ENCODE measurements around the gene VAT1. TPM values are rescaled to one million over a fixed set of nuclear protein-coding genes. Genes with fewer than 3 reads are reported as not detected.

Gene VAT1
- total RNA-seq, 2 donors from 2014 or later, result 83.7 to 101 TPM

- DNase-seq, result no peak
- 83 to 88% methylated on average over 4 of the region's 4 CpGs for WGBS, 2 donors
- Histone ChIP-seq H3K4me3 (no peak overlapping the region), H3K27me3 (no peaks in the 10 kb centered on the region), H3K4me1 (no peaks in the 10 kb centered on the region), H3K9me3 (no peaks in the 10 kb centered on the region), H3K36me3 (replicated peaks in 1 of 2; ENCODE audit: insufficient read depth in 1 of 2, low read depth in 2 of 2) (no peaks in the 10 kb centered on the region), H3K27ac (no peak overlapping the region)
- intact Hi-C loops (cut with DNase I), result no loop called here
- no peak for ATAC-seq
- TF ChIP-seq CTCF (IDR thresholded peaks at IDR 0.05) (no peak), POLR2A (IDR thresholded peaks at IDR 0.05) (no peak)
Observed at GRCh38 chr17:43044024-43044423, 21.8 kb upstream of the VAT1 start.

GRCh38 chr17:43043307-43043706 lies 21.1 kb upstream of the VAT1 start:
- ATAC-seq (no peak), DNase-seq (no peak)
- TF ChIP-seq CTCF (IDR thresholded peaks at IDR 0.05) (no peak), POLR2A (IDR thresholded peaks at IDR 0.05) (no peak)
- Histone ChIP-seq H3K4me1 (no peaks in the 10 kb centered on the region), H3K4me3 (no peak overlapping the region), H3K27ac (no peak overlapping the region), H3K9me3 (no peaks in the 10 kb centered on the region), H3K36me3 (replicated peaks in 1 of 2; ENCODE audit: insufficient read depth in 1 of 2, low read depth in 2 of 2) (no peaks in the 10 kb centered on the region), H3K27me3 (no peaks in the 10 kb centered on the region)
- intact Hi-C loops (cut with DNase I), result no loop called here

- 83 to 86% methylated on average over 5 of the region's 5 CpGs for WGBS, 2 donors
- TF ChIP-seq POLR2A (IDR thresholded peaks at IDR 0.05) (no peak), CTCF (IDR thresholded peaks at IDR 0.05) (no peak)
- no peaks in the 10 kb centered on the region for H3K36me3 ChIP-seq (replicated peaks in 1 of 2; ENCODE audit: insufficient read depth in 1 of 2, low read depth in 2 of 2)
- no peaks in the 10 kb centered on the region for H3K4me1 ChIP-seq
- H3K9me3 ChIP-seq, result no peaks in the 10 kb centered on the region
- no peak overlapping the region for H3K27ac ChIP-seq
- no peak for ATAC-seq
- no peaks in the 10 kb centered on the region for H3K27me3 ChIP-seq
- DNase-seq, result no peak
- no peak overlapping the region for H3K4me3 ChIP-seq
- intact Hi-C loops (cut with DNase I), result no loop called here
Observed at GRCh38 chr17:43042025-43042628, 19.9 kb upstream of the VAT1 start.

GRCh38 chr17:43040655-43041054 lies 18.5 kb upstream of the VAT1 start:
- no peaks in the 10 kb centered on the region for H3K36me3 ChIP-seq (replicated peaks in 1 of 2; ENCODE audit: insufficient read depth in 1 of 2, low read depth in 2 of 2)
- H3K4me1 ChIP-seq, result no peaks in the 10 kb centered on the region
- no peak for DNase-seq
- H3K27ac ChIP-seq, result no peak overlapping the region
- WGBS, 2 donors, result 45 to 64% methylated on average over 2 of the region's 2 CpGs
- intact Hi-C loops (cut with DNase I), result no loop called here
- H3K27me3 ChIP-seq, result no peaks in the 10 kb centered on the region
- H3K9me3 ChIP-seq, result no peaks in the 10 kb centered on the region
- ATAC-seq, result no peak
- TF ChIP-seq CTCF (IDR thresholded peaks at IDR 0.05) (no peak), POLR2A (IDR thresholded peaks at IDR 0.05) (no peak)
- no peak overlapping the region for H3K4me3 ChIP-seq

GRCh38 chr17:43039646-43040045 lies 17.5 kb upstream of the VAT1 start:
- H3K9me3 ChIP-seq, result no peaks in the 10 kb centered on the region

More at GRCh38 chr17:43039646-43040045, 17.5 kb upstream of the VAT1 start:
- Histone ChIP-seq H3K27ac (no peak overlapping the region), H3K4me1 (no peaks in the 10 kb centered on the region), H3K36me3 (replicated peaks in 1 of 2; ENCODE audit: insufficient read depth in 1 of 2, low read depth in 2 of 2) (no peaks in the 10 kb centered on the region), H3K27me3 (no peaks in the 10 kb centered on the region), H3K4me3 (no peak overlapping the region)
- intact Hi-C loops (cut with DNase I), result no loop called here
- ATAC-seq (no peak), DNase-seq (no peak)
- 79 to 89% methylated on average over 2 of the region's 2 CpGs for WGBS, 2 donors
- TF ChIP-seq CTCF (IDR thresholded peaks at IDR 0.05) (no peak), POLR2A (IDR thresholded peaks at IDR 0.05) (no peak)
